Measurements from ENCODE around the gene FHL1.

The FHL1 gene

GRCh38 chrX:136138939-136139338 lies 8.4 kb upstream of the FHL1 start:
- H3K4me2 ChIP-seq (ENCODE audit: insufficient read depth, low read length, poor library complexity, severe bottlenecking), result no peak overlapping the region
- no peak overlapping the region for H2BK5ac ChIP-seq (ENCODE audit: low read length)
- H2AFZ ChIP-seq (ENCODE audit: low read length), result no peak overlapping the region
- no peak overlapping the region for H4K91ac ChIP-seq (ENCODE audit: low read depth, low read length, poor library complexity)
- H3K36me3 ChIP-seq (replicated peaks in 1 of 2; ENCODE audit: control insufficient read depth in 2 of 2, insufficient read depth in 2 of 2, low read length in 2 of 2), result no peaks in the 10 kb centered on the region
- H2AK5ac ChIP-seq (ENCODE audit: low read depth, low read length), result no peak overlapping the region
- no peaks in the 10 kb centered on the region for H3K9me3 ChIP-seq (replicated peaks in 1 of 2; ENCODE audit: control insufficient read depth in 2 of 2, insufficient read depth in 1 of 2, low read depth in 1 of 2, low read length in 2 of 2)
- H2BK120ac ChIP-seq (ENCODE audit: low read depth, low read length), result no peak overlapping the region
- H2BK12ac ChIP-seq (ENCODE audit: low read length), result no peak overlapping the region
- H3K4ac ChIP-seq (ENCODE audit: low read length), result no peak overlapping the region
- H3K23ac ChIP-seq (ENCODE audit: low read depth, low read length, poor library complexity), result no peak overlapping the region
- H3K4me1 ChIP-seq (ENCODE audit: control insufficient read depth in 2 of 2, insufficient read depth in 1 of 2, low read depth in 1 of 2, low read length in 2 of 2), result no peaks in the 10 kb centered on the region
- no peak overlapping the region for H4K8ac ChIP-seq (ENCODE audit: low read depth, low read length)
- H3K27ac ChIP-seq (replicated peaks; ENCODE audit: low read length), result no peak overlapping the region
- no peak for DNase-seq (ENCODE audit: low spot score)
- H2BK15ac ChIP-seq (ENCODE audit: low read length), result no peak overlapping the region
- no peaks in the 10 kb centered on the region for H3K79me1 ChIP-seq (ENCODE audit: low read depth, low read length)
- H3K14ac ChIP-seq (ENCODE audit: low read length), result no peak overlapping the region
- no peaks in the 10 kb centered on the region for H3K27me3 ChIP-seq (ENCODE audit: control insufficient read depth in 3 of 3, insufficient read depth in 3 of 3, low read depth in 1 of 3, low read length in 3 of 3)
- no peak overlapping the region for H3K4me3 ChIP-seq (ENCODE audit: low read length in 2 of 2)
- H3K18ac ChIP-seq (ENCODE audit: low read length), result no peak overlapping the region
- no CpG with 5 or more reads among the region's 4 CpGs for WGBS, 2 donors (ENCODE audit: extremely low coverage in 2 of 2, insufficient read length in 2 of 2, insufficient replicate concordance in 1 of 2)
- no peak overlapping the region for H3K9ac ChIP-seq (ENCODE audit: low read depth, low read length, poor library complexity)

DNA sequence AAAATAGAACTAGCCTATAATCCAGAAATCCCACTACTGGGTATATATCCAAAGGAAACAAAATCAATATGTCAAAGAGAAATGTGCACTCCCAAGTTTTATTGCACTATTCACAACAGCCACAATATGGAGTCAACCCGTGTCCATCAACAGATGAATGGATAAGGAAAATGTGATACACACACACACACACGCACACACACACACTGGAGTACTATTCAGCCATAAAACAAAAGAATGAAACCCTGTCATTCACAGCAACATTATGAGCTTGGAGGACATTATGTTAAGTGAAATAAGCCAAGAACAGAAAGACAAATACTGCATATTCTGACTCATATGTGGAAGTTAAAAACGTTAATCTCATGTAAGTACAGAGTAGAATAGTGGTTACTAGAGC lies 5.8 kb upstream of the FHL1 start:
- no peak for DNase-seq (ENCODE audit: low spot score)
- no CpG with 5 or more reads among the region's 3 CpGs for WGBS, 2 donors (ENCODE audit: extremely low coverage in 2 of 2, insufficient read length in 2 of 2, insufficient replicate concordance in 1 of 2)
- Histone ChIP-seq H3K23ac (ENCODE audit: low read depth, low read length, poor library complexity) (no peak overlapping the region), H3K4me1 (ENCODE audit: control insufficient read depth in 2 of 2, insufficient read depth in 1 of 2, low read depth in 1 of 2, low read length in 2 of 2) (no peaks in the 10 kb centered on the region), H3K4me3 (ENCODE audit: low read length in 2 of 2) (no peak overlapping the region), H2BK12ac (ENCODE audit: low read length) (no peak overlapping the region), H2BK5ac (ENCODE audit: low read length) (no peak overlapping the region), H2AK5ac (ENCODE audit: low read depth, low read length) (no peak overlapping the region), H3K9me3 (replicated peaks in 1 of 2; ENCODE audit: control insufficient read depth in 2 of 2, insufficient read depth in 1 of 2, low read depth in 1 of 2, low read length in 2 of 2) (no peaks in the 10 kb centered on the region), H3K4me2 (ENCODE audit: insufficient read depth, low read length, poor library complexity, severe bottlenecking) (no peak overlapping the region), H2BK120ac (ENCODE audit: low read depth, low read length) (no peak overlapping the region), H3K36me3 (replicated peaks in 1 of 2; ENCODE audit: control insufficient read depth in 2 of 2, insufficient read depth in 2 of 2, low read length in 2 of 2) (no peaks in the 10 kb centered on the region), H3K4ac (ENCODE audit: low read length) (no peak overlapping the region), H4K91ac (ENCODE audit: low read depth, low read length, poor library complexity) (no peak overlapping the region), H2BK15ac (ENCODE audit: low read length) (no peak overlapping the region), H3K14ac (ENCODE audit: low read length) (no peak overlapping the region), H3K9ac (ENCODE audit: low read depth, low read length, poor library complexity) (no peak overlapping the region), H3K18ac (ENCODE audit: low read length) (no peak overlapping the region), H3K27ac (replicated peaks; ENCODE audit: low read length) (no peak overlapping the region), H3K27me3 (ENCODE audit: control insufficient read depth in 3 of 3, insufficient read depth in 3 of 3, low read depth in 1 of 3, low read length in 3 of 3) (peaks cover 0 to 13% (median 2%) of the 10 kb centered on the region in 3 experiments), H3K79me1 (ENCODE audit: low read depth, low read length) (no peaks in the 10 kb centered on the region), H2AFZ (ENCODE audit: low read length) (no peak overlapping the region), H4K8ac (ENCODE audit: low read depth, low read length) (no peak overlapping the region)

DNA sequence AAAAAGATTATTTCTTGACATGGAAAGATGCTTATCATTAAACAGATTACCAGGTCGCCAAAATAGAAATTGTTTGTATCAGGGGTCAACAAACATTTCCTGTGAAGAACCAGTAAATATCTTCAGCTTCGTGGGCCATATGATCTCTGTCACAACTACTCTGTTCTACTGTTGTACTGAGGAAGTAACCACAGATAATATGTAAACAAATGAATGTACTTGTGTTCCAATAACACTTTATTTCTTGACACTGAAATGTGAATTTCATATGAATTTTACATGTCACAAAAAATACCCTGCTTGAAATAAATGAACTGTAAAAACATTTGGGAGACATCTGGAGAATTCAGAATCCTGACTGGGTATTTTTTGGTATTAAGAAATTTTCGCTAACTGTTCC lies 4.7 kb upstream of the FHL1 start:
- no peak overlapping the region for H2BK120ac ChIP-seq (ENCODE audit: low read depth, low read length)
- H3K4me2 ChIP-seq (ENCODE audit: insufficient read depth, low read length, poor library complexity, severe bottlenecking), result no peak overlapping the region
- H3K4me3 ChIP-seq (ENCODE audit: low read length in 2 of 2), result no peak overlapping the region
- H2BK15ac ChIP-seq (ENCODE audit: low read length), result no peak overlapping the region
- no peaks in the 10 kb centered on the region for H3K4me1 ChIP-seq (ENCODE audit: control insufficient read depth in 2 of 2, insufficient read depth in 1 of 2, low read depth in 1 of 2, low read length in 2 of 2)
- H3K18ac ChIP-seq (ENCODE audit: low read length), result no peak overlapping the region
- no peak overlapping the region for H2BK5ac ChIP-seq (ENCODE audit: low read length)
- H3K36me3 ChIP-seq (replicated peaks in 1 of 2; ENCODE audit: control insufficient read depth in 2 of 2, insufficient read depth in 2 of 2, low read length in 2 of 2), result no peaks in the 10 kb centered on the region
- no peak overlapping the region for H3K4ac ChIP-seq (ENCODE audit: low read length)
- no peak overlapping the region for H2BK12ac ChIP-seq (ENCODE audit: low read length)
- no peak overlapping the region for H3K14ac ChIP-seq (ENCODE audit: low read length)
- no peak overlapping the region for H2AK5ac ChIP-seq (ENCODE audit: low read depth, low read length)
- H3K23ac ChIP-seq (ENCODE audit: low read depth, low read length, poor library complexity), result no peak overlapping the region
- no peak overlapping the region for H4K91ac ChIP-seq (ENCODE audit: low read depth, low read length, poor library complexity)
- WGBS, 2 donors (ENCODE audit: extremely low coverage in 2 of 2, insufficient read length in 2 of 2, insufficient replicate concordance in 1 of 2), result no CpG with 5 or more reads among the region's 3 CpGs
- H3K79me1 ChIP-seq (ENCODE audit: low read depth, low read length), result no peaks in the 10 kb centered on the region
- H4K8ac ChIP-seq (ENCODE audit: low read depth, low read length), result no peak overlapping the region
- H3K9me3 ChIP-seq (replicated peaks in 1 of 2; ENCODE audit: control insufficient read depth in 2 of 2, insufficient read depth in 1 of 2, low read depth in 1 of 2, low read length in 2 of 2), result no peaks in the 10 kb centered on the region
- H3K27ac ChIP-seq (replicated peaks; ENCODE audit: low read length), result no peak overlapping the region
- no peak for DNase-seq (ENCODE audit: low spot score)
- H3K9ac ChIP-seq (ENCODE audit: low read depth, low read length, poor library complexity), result no peak overlapping the region
- no peak overlapping the region for H2AFZ ChIP-seq (ENCODE audit: low read length)
- H3K27me3 ChIP-seq (ENCODE audit: control insufficient read depth in 3 of 3, insufficient read depth in 3 of 3, low read depth in 1 of 3, low read length in 3 of 3), result peaks cover 0 to 16% (median 2%) of the 10 kb centered on the region in 3 experiments

DNA sequence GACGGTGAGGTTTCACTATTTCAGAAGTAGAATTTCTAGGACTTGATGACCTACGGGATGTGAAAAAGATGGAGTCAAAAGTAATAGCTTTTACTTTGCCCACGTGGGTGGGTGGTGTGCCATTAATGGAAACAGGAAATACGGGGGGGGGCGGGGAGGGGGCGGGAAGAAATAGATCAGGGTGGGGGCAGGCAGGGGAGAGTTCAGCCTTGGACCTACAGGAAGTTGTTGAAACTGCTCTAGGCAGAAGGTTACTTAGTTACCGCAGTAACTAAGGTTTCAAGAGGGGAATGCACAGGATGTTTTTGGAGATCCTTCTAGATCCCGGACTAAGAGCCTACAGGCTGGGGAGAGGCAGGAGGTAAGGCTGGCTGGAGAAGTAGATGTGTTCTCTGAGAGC lies 3.6 kb upstream of the FHL1 start:
- Histone ChIP-seq H3K23ac (ENCODE audit: low read depth, low read length, poor library complexity) (no peak overlapping the region), H3K27me3 (ENCODE audit: control insufficient read depth in 3 of 3, insufficient read depth in 3 of 3, low read depth in 1 of 3, low read length in 3 of 3) (peaks cover 0 to 16% (median 2%) of the 10 kb centered on the region in 3 experiments), H3K4me1 (ENCODE audit: control insufficient read depth in 2 of 2, insufficient read depth in 1 of 2, low read depth in 1 of 2, low read length in 2 of 2) (no peaks in the 10 kb centered on the region), H2BK5ac (ENCODE audit: low read length) (no peak overlapping the region), H4K91ac (ENCODE audit: low read depth, low read length, poor library complexity) (no peak overlapping the region), H3K4ac (ENCODE audit: low read length) (no peak overlapping the region), H3K18ac (ENCODE audit: low read length) (no peak overlapping the region), H3K36me3 (replicated peaks in 1 of 2; ENCODE audit: control insufficient read depth in 2 of 2, insufficient read depth in 2 of 2, low read length in 2 of 2) (no peaks in the 10 kb centered on the region), H3K79me1 (ENCODE audit: low read depth, low read length) (no peaks in the 10 kb centered on the region), H2AFZ (ENCODE audit: low read length) (no peak overlapping the region), H2BK12ac (ENCODE audit: low read length) (no peak overlapping the region), H3K4me3 (ENCODE audit: low read length in 2 of 2) (no peak overlapping the region), H4K8ac (ENCODE audit: low read depth, low read length) (no peak overlapping the region), H2AK5ac (ENCODE audit: low read depth, low read length) (no peak overlapping the region), H2BK15ac (ENCODE audit: low read length) (no peak overlapping the region), H3K4me2 (ENCODE audit: insufficient read depth, low read length, poor library complexity, severe bottlenecking) (no peak overlapping the region), H3K14ac (ENCODE audit: low read length) (no peak overlapping the region), H3K27ac (replicated peaks; ENCODE audit: low read length) (no peak overlapping the region), H2BK120ac (ENCODE audit: low read depth, low read length) (no peak overlapping the region), H3K9ac (ENCODE audit: low read depth, low read length, poor library complexity) (no peak overlapping the region), H3K9me3 (replicated peaks in 1 of 2; ENCODE audit: control insufficient read depth in 2 of 2, insufficient read depth in 1 of 2, low read depth in 1 of 2, low read length in 2 of 2) (no peaks in the 10 kb centered on the region)
- no peak for DNase-seq (ENCODE audit: low spot score)
- no CpG with 5 or more reads among the region's 8 CpGs for whole genome bisulfite sequencing, 2 donors (ENCODE audit: extremely low coverage in 2 of 2, insufficient read length in 2 of 2, insufficient replicate concordance in 1 of 2)
